ENCODE data around the gene CMTM8. TPM values are rescaled to one million over a fixed set of nuclear protein-coding genes. Genes with fewer than 3 reads are reported as not detected.

Gene CMTM8
- polyA plus RNA-seq, 1 experiment, result 0.31 TPM

GRCh38 chr3:32246079-32246675 is 7.7 kb downstream of the CMTM8 start:
- CTCF ChIA-PET, result no interaction called here
- Histone ChIP-seq H3K27ac (ENCODE audit: low read depth, low read length) (no peak overlapping the region), H3K9me3 (ENCODE audit: control insufficient read depth, insufficient read depth, low read length) (no peaks in the 10 kb centered on the region), H3K4me3 (ENCODE audit: low read depth, low read length) (no peak overlapping the region), H3K27me3 (ENCODE audit: control insufficient read depth, insufficient read depth, low read length) (peaks cover 5% of the 10 kb centered on the region)
- TF ChIP-seq CTCF (IDR thresholded peaks at IDR 0.05; ENCODE audit: low read depth, low read length), result no peak
- POLR2A ChIA-PET, result no interaction called here
- no peak for DNase-seq (ENCODE audit: low read depth, low spot score)

- ChIA-PET CTCF (interaction anchor here (0.6 kb wide), 1 partner anchor 118 kb away, joined by 5 read pairs; no protein-coding TSS in a partner anchor), POLR2A (interaction anchor here (0.6 to 0.8 kb wide), 3 partner anchors 476 to 1447 kb away, joined by 3 to 13 read pairs (median 8); no protein-coding TSS in a partner anchor)
- TF ChIP-seq CTCF (IDR thresholded peaks at IDR 0.05; ENCODE audit: low read depth, low read length), result no peak
Observed at GRCh38 chr3:32249184-32249782, 10.8 kb downstream of the CMTM8 start.

GRCh38 chr3:32254268-32254667 is 15.8 kb downstream of the CMTM8 start:
- H3K4me3 ChIP-seq (ENCODE audit: low read depth, low read length), result no peak overlapping the region
- H3K9me3 ChIP-seq (ENCODE audit: control insufficient read depth, insufficient read depth, low read length), result no peaks in the 10 kb centered on the region; the same call in 1 of the 2 replicates
- no peak overlapping the region for H3K27ac ChIP-seq (ENCODE audit: low read depth, low read length)
- ChIA-PET POLR2A (no interaction called here), CTCF (no interaction called here)
- no peaks in the 10 kb centered on the region for H3K27me3 ChIP-seq (ENCODE audit: control insufficient read depth, insufficient read depth, low read length)
- no peak for DNase-seq (ENCODE audit: low read depth, low spot score)
- TF ChIP-seq CTCF (IDR thresholded peaks at IDR 0.05; ENCODE audit: low read depth, low read length), result no peak

More at GRCh38 chr3:32249184-32249782, 10.8 kb downstream of the CMTM8 start:
- H3K4me3 ChIP-seq (ENCODE audit: low read depth, low read length), result no peak overlapping the region
- H3K27ac ChIP-seq (ENCODE audit: low read depth, low read length), result no peak overlapping the region
- peaks cover 3% of the 10 kb centered on the region for H3K27me3 ChIP-seq (ENCODE audit: control insufficient read depth, insufficient read depth, low read length)
- no peaks in the 10 kb centered on the region for H3K9me3 ChIP-seq (ENCODE audit: control insufficient read depth, insufficient read depth, low read length)
- DNase-seq (ENCODE audit: low read depth, low spot score), result peak; percentile 42

- no peak overlapping the region for H3K4me3 ChIP-seq (ENCODE audit: low read depth, low read length)
- no peak overlapping the region for H3K27ac ChIP-seq (ENCODE audit: low read depth, low read length)
- no peak for TF ChIP-seq CTCF (IDR thresholded peaks at IDR 0.05; ENCODE audit: low read depth, low read length)
- H3K9me3 ChIP-seq (ENCODE audit: control insufficient read depth, insufficient read depth, low read length), result no peaks in the 10 kb centered on the region; the same call in 1 of the 2 replicates
- POLR2A ChIA-PET, result no interaction called here
- H3K27me3 ChIP-seq (ENCODE audit: control insufficient read depth, insufficient read depth, low read length), result no peaks in the 10 kb centered on the region
- DNase-seq (ENCODE audit: low read depth, low spot score), result no peak
- CTCF ChIA-PET, result no interaction called here
Observed at GRCh38 chr3:32255345-32255744, 16.9 kb downstream of the CMTM8 start.

GRCh38 chr3:32256206-32256605 is 17.7 kb downstream of the CMTM8 start:
- ChIA-PET POLR2A (no interaction called here), CTCF (no interaction called here)
- H3K27me3 ChIP-seq (ENCODE audit: control insufficient read depth, insufficient read depth, low read length), result no peaks in the 10 kb centered on the region
- TF ChIP-seq CTCF (IDR thresholded peaks at IDR 0.05; ENCODE audit: low read depth, low read length), result no peak
- H3K4me3 ChIP-seq (ENCODE audit: low read depth, low read length), result no peak overlapping the region
- no peak for DNase-seq (ENCODE audit: low read depth, low spot score)
- no peaks in the 10 kb centered on the region; the same call in 1 of the 2 replicates for H3K9me3 ChIP-seq (ENCODE audit: control insufficient read depth, insufficient read depth, low read length)
- no peak overlapping the region for H3K27ac ChIP-seq (ENCODE audit: low read depth, low read length)

Data from AG04450 (cell line).